CD4-positive, alpha-beta T cell (primary cell): Measurements from ENCODE around the gene RFX5. TPM values are rescaled to one million over a fixed set of nuclear protein-coding genes. Genes with fewer than 3 reads are reported as not detected.

ENCODE experiments used
- ATAC-seq: fragments of 200-7000 bp; cut with Tn5 transposase; one replicate; pipeline ENCODE4 v1.10.0; 2022; ENCODE audit warnings: mild to moderate bottlenecking; ENCODE audit not compliant: poor library complexity
- CTCF ChIA-PET: fragments of 350-600 bp; sonication (Branson Sonifier 250); formaldehyde crosslinking; loops from one replicate; lab custom pipeline; 2021; ENCODE audit warnings: antibody characterized with exemption, inconsistent platforms; lab: Charles Lee
- POLR2A ChIA-PET: fragments of 350-600 bp; sonication (Branson Sonifier 250); formaldehyde crosslinking; loops from one replicate; lab custom pipeline; 2021; ENCODE audit warnings: antibody characterized with exemption, inconsistent platforms; lab: Charles Lee
- DNase-seq, 14 experiments: peaks; one replicate each; pipeline ENCODE4 v3.0.0-alpha.2; 2013 to 2020; ENCODE audit warnings: mixed read lengths in 2 of 14
- H3K27ac ChIP-seq, 2 donors: one replicate each; pipeline versions ENCODE4 v1.5.1 to v1.7.0; 2013; ENCODE audit warnings: low read length in 2 of 2, low read depth in 1 of 2, mild to moderate bottlenecking in 1 of 2
- H3K27me3 ChIP-seq, 2 experiments: 1 replicate in 1 of 2; 2 replicates in 1 of 2; pipeline versions ENCODE4 v1.6.1 to v1.7.0; 2013; ENCODE audit warnings: low read length in 2 of 2, control low read depth in 1 of 2, mild to moderate bottlenecking in 1 of 2, moderate library complexity in 1 of 2; ENCODE audit not compliant: insufficient read depth in 2 of 2, control insufficient read depth in 1 of 2
- H3K36me3 ChIP-seq: one replicate; pipeline ENCODE4 v1.6.1; 2013; ENCODE audit warnings: low read length, control low read depth; ENCODE audit not compliant: insufficient read depth
- H3K4me1 ChIP-seq: one replicate; pipeline ENCODE4 v1.6.1; 2013; ENCODE audit warnings: low read length, control low read depth; ENCODE audit not compliant: insufficient read depth
- H3K4me3 ChIP-seq: one replicate; pipeline ENCODE4 v1.5.1; 2013; ENCODE audit warnings: mild to moderate bottlenecking, low read length, moderate library complexity
- H3K9me3 ChIP-seq, 2 experiments: 1 replicate in 1 of 2; 2 replicates in 1 of 2; pipeline versions ENCODE4 v1.6.1 to v1.7.0; 2013; ENCODE audit warnings: low read length in 2 of 2, mild to moderate bottlenecking in 2 of 2, control low read depth in 1 of 2, moderate library complexity in 1 of 2; ENCODE audit not compliant: control insufficient read depth in 1 of 2, insufficient read depth in 1 of 2
- H3K27ac Mint-ChIP-seq: one replicate; pipeline ENCODE4 v1.8.0; 2020; ENCODE audit warnings: mixed read lengths
- H3K27me3 Mint-ChIP-seq: one replicate; pipeline ENCODE4 v1.8.0; 2021; ENCODE audit warnings: mixed read lengths
- H3K36me3 Mint-ChIP-seq: one replicate; pipeline ENCODE4 v1.8.0; 2021; ENCODE audit warnings: low read depth, mixed read lengths
- H3K4me1 Mint-ChIP-seq: one replicate; pipeline ENCODE4 v1.8.0; 2021; ENCODE audit warnings: low read depth, mixed read lengths
- H3K4me3 Mint-ChIP-seq: one replicate; pipeline ENCODE4 v1.8.0; 2020; ENCODE audit warnings: mild to moderate bottlenecking, mixed read lengths
- H3K9me3 Mint-ChIP-seq: one replicate; pipeline ENCODE4 v1.8.0; 2020; ENCODE audit warnings: mixed read lengths
- CTCF ChIP-seq: fragments of 200-600 bp; IDR thresholded peaks from one replicate; pipeline ENCODE4 v1.8.0; 2022; ENCODE audit warnings: antibody characterized with exemption, mild to moderate bottlenecking
- intact Hi-C, 2 experiments: fragments of 100-400 bp; cut with DNase I in 1 of 2; cut with micrococcal nuclease in 1 of 2; formaldehyde crosslinking; loops; one replicate each; pipeline versions ENCODE4 v1.15.1 to v1.9.0; 2023 to 2025; cut with DNase I, micrococcal nuclease
- total RNA-seq, 174 experiments: library from RNA in 2 of 174; stranded (reverse) in 2 of 174; gene quantifications; one replicate each; pipeline ENCODE4 v1.2.3 and lab custom pipeline; 2021 to 2026

Gene RFX5
- total RNA-seq, 2 experiments from 2014 or later: 62.0 to 65.7 TPM

GRCh38 chr1:151369621-151370048 is 22.6 kb upstream of the RFX5 start:
- H3K27ac Mint-ChIP-seq: no peak overlapping the region
- intact Hi-C loops: loop anchor here in 1 of 2 experiments (5.0 kb wide), 1 partner anchor 462 kb away; no protein-coding TSS in a partner anchor
- Histone ChIP-seq H3K9me3 (no peaks in the 10 kb centered on the region), H3K27ac (no peak overlapping the region), H3K4me3 (no peak overlapping the region), H3K27me3 (no peaks in the 10 kb centered on the region), H3K4me1 (no peaks in the 10 kb centered on the region), H3K36me3 (no peaks in the 10 kb centered on the region)
- no peaks in the 10 kb centered on the region for H3K4me1 Mint-ChIP-seq
- no peak overlapping the region for H3K4me3 Mint-ChIP-seq
- H3K27me3 Mint-ChIP-seq: no peaks in the 10 kb centered on the region
- no peaks in the 10 kb centered on the region for H3K9me3 Mint-ChIP-seq
- POLR2A ChIA-PET: no interaction called here
- no peak for TF ChIP-seq CTCF
- H3K36me3 Mint-ChIP-seq: no peaks in the 10 kb centered on the region
- CTCF ChIA-PET: no interaction called here
- no peak for DNase-seq
- ATAC-seq: no peak

GRCh38 chr1:151369302-151369610 is 22.2 kb upstream of the RFX5 start:
- intact Hi-C loops: no loop called here
- H3K27me3 ChIP-seq: no peaks in the 10 kb centered on the region
- no peak for TF ChIP-seq CTCF
- no peak for DNase-seq
- no peaks in the 10 kb centered on the region for H3K36me3 ChIP-seq
- CTCF ChIA-PET: no interaction called here
- Mint-ChIP-seq H3K4me3 (no peak overlapping the region), H3K9me3 (no peaks in the 10 kb centered on the region), H3K36me3 (no peaks in the 10 kb centered on the region), H3K27me3 (no peaks in the 10 kb centered on the region), H3K4me1 (no peaks in the 10 kb centered on the region), H3K27ac (no peak overlapping the region)
- ATAC-seq: no peak
- H3K27ac ChIP-seq: no peak overlapping the region
- POLR2A ChIA-PET: no interaction called here
- no peak overlapping the region for H3K4me3 ChIP-seq
- H3K4me1 ChIP-seq: no peaks in the 10 kb centered on the region
- no peaks in the 10 kb centered on the region for H3K9me3 ChIP-seq

- H3K27me3 ChIP-seq: no peaks in the 10 kb centered on the region
- CTCF ChIA-PET: interaction anchor here (1.5 kb wide), 1 partner anchor 9 kb away, joined by 3 read pairs; no protein-coding TSS in a partner anchor
- POLR2A ChIA-PET: no interaction called here
- intact Hi-C loops: no loop called here
- no peak for TF ChIP-seq CTCF
- Mint-ChIP-seq H3K4me1 (no peaks in the 10 kb centered on the region), H3K27me3 (no peaks in the 10 kb centered on the region), H3K36me3 (no peaks in the 10 kb centered on the region), H3K9me3 (no peaks in the 10 kb centered on the region), H3K4me3 (no peak overlapping the region), H3K27ac (no peak overlapping the region)
- ATAC-seq (no peak), DNase-seq (no peak)
- H3K36me3 ChIP-seq: no peaks in the 10 kb centered on the region
- H3K27ac ChIP-seq: no peak overlapping the region
- no peaks in the 10 kb centered on the region for H3K9me3 ChIP-seq
- H3K4me3 ChIP-seq: no peak overlapping the region
- H3K4me1 ChIP-seq: no peaks in the 10 kb centered on the region
These were observed 21.6 kb upstream of the RFX5 start for GRCh38 chr1:151368393-151369301.
